Epithelial cell of umbilical artery (primary cell): Measurements from ENCODE around the gene DEFB128. TPM values are rescaled to one million over a fixed set of nuclear protein-coding genes. Genes with fewer than 3 reads are reported as not detected.

Experiments used
- total RNA-seq: library from RNA; depleted of rRNA; stranded (reverse); fragments of >200 nt; gene quantifications from 2 replicates; pipeline ENCODE4 v1.2.3, GENCODE V29; 2014

DEFB128 gene
- not detected in 2 replicates for total RNA-seq

GRCh38 chr20:189611-190010, at the start of gene DEFB128:
TSS of gene DEFB128 (minus strand) at chr20:189711. CDS start at chr20:189623, 88 bp downstream.

GRCh38 chr20:226958-227357, 37.4 kb upstream of the DEFB128 start, which contains the start of gene DEFB129:
TSS of gene DEFB129 (plus strand) at chr20:227258. CDS start at chr20:227289, 31 bp downstream.

GRCh38 chr20:157154-157553, 32.4 kb downstream of the DEFB128 start, which contains the start of gene DEFB127:
TSS of gene DEFB127 (plus strand) at chr20:157454. CDS start at chr20:157545, 91 bp downstream.

GRCh38 chr20:142290-142689, 47.2 kb downstream of the DEFB128 start, which contains the start of gene DEFB126:
TSS of gene DEFB126 (plus strand) at chr20:142590. CDS start at chr20:142629, 39 bp downstream.

Other genes with a start within 250 kb of the DEFB128 start
- not detected in 2 replicates for gene DEFB125, start 102.0 kb downstream of the DEFB128 start, total RNA-seq
- not detected in 2 replicates for gene DEFB126, start 47.1 kb downstream of the DEFB128 start, total RNA-seq
- not detected in 2 replicates for gene DEFB127, start 32.3 kb downstream of the DEFB128 start, total RNA-seq
- not detected in 2 replicates for gene DEFB129, start 37.5 kb upstream of the DEFB128 start, total RNA-seq
- gene DEFB132, start 68.0 kb upstream of the DEFB128 start, total RNA-seq: not detected in 2 replicates
- 1.6 and 4.7 TPM in 2 replicates for gene C20orf96, start 101.0 kb upstream of the DEFB128 start, total RNA-seq
- gene ZCCHC3, start 107.9 kb upstream of the DEFB128 start, total RNA-seq: 19.5 and 39.2 TPM in 2 replicates
- gene SOX12, start 135.8 kb upstream of the DEFB128 start, total RNA-seq: 3.6 and 6.2 TPM in 2 replicates
- 8.8 and 29.2 TPM in 2 replicates for gene NRSN2, start 157.4 kb upstream of the DEFB128 start, total RNA-seq
- gene TRIB3, start 191.0 kb upstream of the DEFB128 start, total RNA-seq: 59.8 and 61.4 TPM in 2 replicates
- gene RBCK1, start 218.6 kb upstream of the DEFB128 start, total RNA-seq: 52.0 and 91.2 TPM in 2 replicates